ENCODE results near the gene STARD3.

DNA sequence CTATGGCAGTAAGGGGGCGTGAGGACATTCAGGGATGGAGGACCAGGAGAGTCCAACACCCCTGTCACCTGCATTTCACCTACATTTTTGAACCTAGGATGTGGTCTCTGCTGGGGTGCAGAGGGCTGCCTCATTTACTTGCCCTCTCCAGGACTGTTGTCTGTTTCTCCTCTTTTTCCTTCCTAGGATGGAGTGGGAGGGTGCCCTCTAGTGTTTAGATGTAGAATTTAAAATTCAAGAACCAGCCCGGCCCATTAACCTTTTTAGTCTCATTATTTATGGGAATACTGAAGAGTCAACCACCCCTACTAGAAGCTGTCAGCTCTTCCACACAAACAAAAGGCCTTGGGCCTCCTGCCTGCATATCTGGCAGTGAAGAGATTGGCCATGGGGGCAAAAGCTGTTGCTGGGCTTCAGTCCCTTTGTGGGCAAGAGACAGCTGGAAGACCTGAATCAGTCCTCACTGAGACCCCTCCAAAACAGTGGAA is 2.5 kb upstream of the STARD3 start:
- TF ChIP-seq, protein P1, sequence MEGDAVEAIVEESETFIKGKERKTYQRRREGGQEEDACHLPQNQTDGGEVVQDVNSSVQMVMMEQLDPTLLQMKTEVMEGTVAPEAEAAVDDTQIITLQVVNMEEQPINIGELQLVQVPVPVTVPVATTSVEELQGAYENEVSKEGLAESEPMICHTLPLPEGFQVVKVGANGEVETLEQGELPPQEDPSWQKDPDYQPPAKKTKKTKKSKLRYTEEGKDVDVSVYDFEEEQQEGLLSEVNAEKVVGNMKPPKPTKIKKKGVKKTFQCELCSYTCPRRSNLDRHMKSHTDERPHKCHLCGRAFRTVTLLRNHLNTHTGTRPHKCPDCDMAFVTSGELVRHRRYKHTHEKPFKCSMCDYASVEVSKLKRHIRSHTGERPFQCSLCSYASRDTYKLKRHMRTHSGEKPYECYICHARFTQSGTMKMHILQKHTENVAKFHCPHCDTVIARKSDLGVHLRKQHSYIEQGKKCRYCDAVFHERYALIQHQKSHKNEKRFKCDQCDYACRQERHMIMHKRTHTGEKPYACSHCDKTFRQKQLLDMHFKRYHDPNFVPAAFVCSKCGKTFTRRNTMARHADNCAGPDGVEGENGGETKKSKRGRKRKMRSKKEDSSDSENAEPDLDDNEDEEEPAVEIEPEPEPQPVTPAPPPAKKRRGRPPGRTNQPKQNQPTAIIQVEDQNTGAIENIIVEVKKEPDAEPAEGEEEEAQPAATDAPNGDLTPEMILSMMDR (IDR thresholded peaks at IDR 0.05) = peak in 5 of 6 experiments; percentile 49 to 78 (median 65)
- TF ChIP-seq POLR2A (IDR thresholded peaks at IDR 0.05) = no peak
